HFF-Myc (cell line): Measurements from ENCODE around the gene EZH1.

ENCODE experiments used
- DNase-seq: peaks from one replicate; pipeline ENCODE4 v3.0.0-alpha.2; 2011; ENCODE audit warnings: low read depth; ENCODE audit errors: extremely low read depth
- H3K4me3 ChIP-seq: replicated peaks from 2 replicates; pipeline ENCODE4 v1.5.1; 2011; ENCODE audit warnings: low read depth, mild to moderate bottlenecking, control low read depth, low read length
- TF ChIP-seq, protein P1 (sequence below): IDR thresholded peaks from 2 replicates; pipeline ENCODE4 v1.5.1; 2012; ENCODE audit warnings: mild to moderate bottlenecking, low read depth, low read length, control low read depth; ENCODE audit errors: missing control alignments

The EZH1 gene

DNA sequence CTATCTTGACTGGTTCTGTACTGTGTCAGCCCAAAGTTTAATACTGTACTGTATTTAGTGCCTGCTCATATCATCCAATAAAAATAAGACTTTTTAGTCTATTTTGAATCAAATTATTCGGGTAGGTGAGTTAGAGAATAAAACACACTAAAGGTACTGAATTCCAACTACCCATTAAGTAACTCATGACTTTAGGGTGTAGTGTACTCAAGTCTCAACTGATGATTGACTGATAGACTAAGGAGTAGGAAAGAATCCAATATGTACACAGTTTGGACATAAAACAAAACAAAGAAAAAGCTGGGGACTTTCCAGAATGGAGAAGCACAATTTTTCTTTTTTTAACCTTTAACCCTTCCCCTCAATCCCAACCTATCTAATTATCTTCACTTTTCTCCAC is 4.1 kb downstream of the EZH1 start:
- TF ChIP-seq, protein P1, sequence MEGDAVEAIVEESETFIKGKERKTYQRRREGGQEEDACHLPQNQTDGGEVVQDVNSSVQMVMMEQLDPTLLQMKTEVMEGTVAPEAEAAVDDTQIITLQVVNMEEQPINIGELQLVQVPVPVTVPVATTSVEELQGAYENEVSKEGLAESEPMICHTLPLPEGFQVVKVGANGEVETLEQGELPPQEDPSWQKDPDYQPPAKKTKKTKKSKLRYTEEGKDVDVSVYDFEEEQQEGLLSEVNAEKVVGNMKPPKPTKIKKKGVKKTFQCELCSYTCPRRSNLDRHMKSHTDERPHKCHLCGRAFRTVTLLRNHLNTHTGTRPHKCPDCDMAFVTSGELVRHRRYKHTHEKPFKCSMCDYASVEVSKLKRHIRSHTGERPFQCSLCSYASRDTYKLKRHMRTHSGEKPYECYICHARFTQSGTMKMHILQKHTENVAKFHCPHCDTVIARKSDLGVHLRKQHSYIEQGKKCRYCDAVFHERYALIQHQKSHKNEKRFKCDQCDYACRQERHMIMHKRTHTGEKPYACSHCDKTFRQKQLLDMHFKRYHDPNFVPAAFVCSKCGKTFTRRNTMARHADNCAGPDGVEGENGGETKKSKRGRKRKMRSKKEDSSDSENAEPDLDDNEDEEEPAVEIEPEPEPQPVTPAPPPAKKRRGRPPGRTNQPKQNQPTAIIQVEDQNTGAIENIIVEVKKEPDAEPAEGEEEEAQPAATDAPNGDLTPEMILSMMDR: no peak
- DNase-seq: no peak
- no peak overlapping the region for H3K4me3 ChIP-seq

DNA sequence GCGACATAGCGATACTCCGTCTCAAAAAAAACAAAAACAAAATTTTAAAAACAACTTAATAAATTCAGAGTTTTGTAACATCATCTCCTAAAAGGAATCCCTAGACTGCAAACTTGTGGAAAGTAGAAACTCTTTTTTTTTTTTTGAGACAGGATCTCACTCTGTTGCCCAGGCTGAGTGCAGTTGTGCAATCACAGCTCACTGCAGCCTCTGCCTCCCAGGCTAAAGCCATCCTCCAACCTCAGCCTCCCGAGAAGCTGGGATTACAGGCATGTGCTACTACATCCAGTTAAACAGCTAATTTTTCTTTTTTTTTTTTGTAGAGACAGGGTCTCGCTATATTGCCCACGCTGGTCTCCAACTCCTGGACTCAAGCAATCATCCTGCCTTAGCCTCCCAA is 19.7 kb downstream of the EZH1 start:
- no peak for DNase-seq
- H3K4me3 ChIP-seq: no peak overlapping the region
- TF ChIP-seq, protein P1: no peak

DNA sequence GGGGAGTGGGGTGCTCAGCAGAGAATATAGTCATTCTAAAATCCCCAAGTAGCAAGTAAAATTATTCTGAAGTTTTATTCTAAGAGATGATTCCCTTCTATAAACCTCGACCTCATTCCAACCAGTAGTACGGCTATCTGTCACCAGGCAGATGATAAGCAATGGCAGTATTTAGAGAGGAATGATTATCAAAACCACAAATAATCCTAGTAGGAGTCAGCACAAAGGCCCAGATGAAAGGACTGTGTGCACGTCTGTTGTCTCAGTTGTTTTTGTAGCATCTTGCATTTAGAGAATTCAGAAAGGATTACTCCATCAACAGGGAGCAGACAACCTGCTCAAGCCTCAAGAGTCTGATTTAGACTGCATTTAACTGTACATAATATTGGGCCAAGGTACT is 21.2 kb downstream of the EZH1 start:
- H3K4me3 ChIP-seq: no peak overlapping the region
- TF ChIP-seq, protein P1: no peak

DNA sequence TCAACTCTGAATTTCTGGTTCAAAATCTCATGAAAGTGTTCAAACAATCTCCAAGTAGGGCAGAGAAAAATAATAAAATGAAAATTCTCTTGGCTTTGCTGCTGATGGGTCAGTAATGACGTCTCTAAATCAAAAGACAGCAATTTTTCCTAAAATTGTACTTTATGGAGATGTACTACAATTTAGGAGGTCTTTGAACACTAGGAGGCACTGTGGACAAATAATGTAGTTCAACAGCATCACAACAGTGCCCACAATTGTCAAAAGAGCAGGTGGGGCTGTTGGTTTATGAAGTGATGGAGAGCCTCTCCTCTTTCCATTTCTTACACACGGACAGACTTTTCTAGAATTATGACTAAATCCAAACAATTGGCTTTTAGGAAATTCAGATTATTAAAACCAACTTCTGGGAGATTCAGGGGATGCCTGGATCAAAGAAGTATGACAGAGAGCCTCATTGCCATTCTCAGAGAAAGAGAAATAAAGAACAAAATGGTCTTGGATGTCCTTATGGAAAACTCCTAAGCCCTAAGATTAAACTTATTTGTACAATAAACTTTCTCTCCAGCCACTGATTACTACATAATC is 23.8 kb downstream of the EZH1 start:
- no peak overlapping the region for H3K4me3 ChIP-seq
- TF ChIP-seq, protein P1: peak; percentile 57
- DNase-seq: no peak

More for the DNA sequence above, 21.2 kb downstream of the EZH1 start:
- DNase-seq: no peak

DNA sequence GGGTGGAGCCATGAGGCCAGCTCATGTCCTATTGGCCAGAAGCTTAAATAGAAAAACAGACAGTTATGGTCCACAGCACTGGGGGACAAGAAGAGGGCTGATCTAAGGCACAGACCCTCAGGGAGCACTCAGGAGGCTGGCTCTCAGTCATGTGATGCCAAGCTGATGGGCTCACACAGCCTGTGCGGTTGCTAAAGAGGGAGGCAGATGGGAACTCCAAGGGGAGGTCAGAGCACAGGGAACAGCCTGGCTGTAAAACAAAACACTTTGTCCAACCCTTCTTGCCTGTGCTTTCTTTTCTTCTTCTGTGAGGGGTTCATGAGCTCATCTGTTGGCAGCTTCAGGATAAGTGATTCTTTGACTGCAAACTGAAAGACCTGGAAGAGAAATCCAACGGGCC is 35.3 kb downstream of the EZH1 start:
- TF ChIP-seq, protein P1: no peak
- no peak for DNase-seq
- H3K4me3 ChIP-seq: no peak overlapping the region

DNA sequence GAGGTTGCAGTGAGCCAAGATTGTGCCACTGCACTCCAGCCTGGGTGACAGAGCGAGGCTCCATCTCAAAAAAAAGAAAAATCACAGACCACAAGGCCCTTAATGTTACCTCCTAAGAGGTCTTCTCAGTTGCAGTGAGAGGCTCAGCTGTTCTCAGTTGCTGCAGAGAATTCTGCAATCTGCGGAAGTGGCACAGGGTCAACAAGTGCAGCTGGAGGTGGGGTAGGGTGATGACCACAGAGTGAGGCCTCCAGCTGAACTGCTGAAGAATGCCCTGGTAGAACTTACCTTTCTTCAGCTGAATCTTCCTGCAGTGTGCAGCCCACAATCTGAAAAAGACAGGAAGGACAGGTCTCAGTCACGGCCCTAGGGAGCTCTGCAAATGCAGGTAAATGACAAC is 36.3 kb downstream of the EZH1 start:
- H3K4me3 ChIP-seq: no peak overlapping the region
- no peak for DNase-seq
- TF ChIP-seq, protein P1: no peak

DNA sequence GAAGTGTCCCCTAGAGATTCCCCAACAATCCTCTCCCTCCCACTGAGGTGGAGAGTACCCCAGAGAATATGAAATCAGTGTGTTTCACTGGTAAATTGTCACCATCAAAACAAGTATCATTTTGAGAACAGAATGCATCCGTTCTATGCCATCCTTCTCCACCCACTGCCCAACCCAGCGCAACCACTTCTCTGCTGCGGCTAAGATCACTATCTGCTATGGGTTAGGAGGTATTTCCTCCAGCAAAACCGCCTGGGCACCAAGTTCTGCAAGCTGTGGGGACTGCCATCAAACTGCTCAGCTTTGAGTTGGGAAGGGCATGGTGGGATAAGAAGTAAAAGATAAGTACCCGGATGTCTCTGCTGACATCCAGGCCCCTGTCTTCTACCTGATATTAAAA is 38.1 kb downstream of the EZH1 start:
- H3K4me3 ChIP-seq: no peak overlapping the region
- TF ChIP-seq, protein P1: no peak
- no peak for DNase-seq
